ENCODE measurements around the gene ABHD16B. TPM values are rescaled to one million over a fixed set of nuclear protein-coding genes. Genes with fewer than 3 reads are reported as not detected.

The ABHD16B gene
- total RNA-seq, 1 donor from 2014 or later: not detected

GRCh38 chr20:63897978-63898561 is 36.8 kb downstream of the ABHD16B start:
- no peak for DNase-seq (ENCODE audit: low spot score in 2 of 2)
- no peaks in the 10 kb centered on the region for H3K27me3 ChIP-seq
- H3K4me3 ChIP-seq: no peak overlapping the region
- no peak for TF ChIP-seq CTCF (IDR thresholded peaks at IDR 0.05)
- intact Hi-C loops (cut with DNase I): loop anchor here (10.0 kb wide), 1 partner anchor 273 kb away; the partner anchor contains the start of gene GMEB2
- H3K4me1 ChIP-seq: peaks cover 11 to 12% of the 10 kb centered on the region in 2 donors
- no peaks in the 10 kb centered on the region for H3K9me3 ChIP-seq
- no peak overlapping the region for H3K27ac ChIP-seq
- H3K36me3 ChIP-seq: no peaks in the 10 kb centered on the region

GRCh38 chr20:63898882-63899558 is 37.7 kb downstream of the ABHD16B start:
- no peak for TF ChIP-seq CTCF (IDR thresholded peaks at IDR 0.05)
- H3K36me3 ChIP-seq: no peaks in the 10 kb centered on the region
- no peaks in the 10 kb centered on the region for H3K27me3 ChIP-seq
- intact Hi-C loops (cut with DNase I): loop anchor here (10.0 kb wide), 1 partner anchor 274 kb away; the partner anchor contains the start of gene GMEB2
- no peaks in the 10 kb centered on the region for H3K9me3 ChIP-seq
- H3K4me3 ChIP-seq: no peak overlapping the region
- peaks cover 11% of the 10 kb centered on the region in 2 donors for H3K4me1 ChIP-seq
- H3K27ac ChIP-seq: no peak overlapping the region
- DNase-seq (ENCODE audit: low spot score in 2 of 2): no peak

GRCh38 chr20:63900413-63900812 is 39.1 kb downstream of the ABHD16B start:
- Histone ChIP-seq H3K9me3 (no peaks in the 10 kb centered on the region), H3K27me3 (no peaks in the 10 kb centered on the region), H3K27ac (no peak overlapping the region), H3K4me1 (peaks cover 8 to 9% of the 10 kb centered on the region in 2 donors), H3K36me3 (no peaks in the 10 kb centered on the region), H3K4me3 (no peak overlapping the region)
- intact Hi-C loops (cut with DNase I): no loop called here
- DNase-seq (ENCODE audit: low spot score in 2 of 2): no peak
- no peak for TF ChIP-seq CTCF (IDR thresholded peaks at IDR 0.05)

- no peak overlapping the region for H3K4me3 ChIP-seq
- intact Hi-C loops (cut with DNase I): no loop called here
- no peaks in the 10 kb centered on the region for H3K36me3 ChIP-seq
- no peak overlapping the region for H3K27ac ChIP-seq
- H3K4me1 ChIP-seq: no peaks in the 10 kb centered on the region
- no peak for DNase-seq (ENCODE audit: low spot score in 2 of 2)
- no peak for TF ChIP-seq CTCF (IDR thresholded peaks at IDR 0.05)
- H3K27me3 ChIP-seq: no peaks in the 10 kb centered on the region
- H3K9me3 ChIP-seq: no peaks in the 10 kb centered on the region
These were observed 42.7 kb downstream of the ABHD16B start for GRCh38 chr20:63903796-63904561.

GRCh38 chr20:63908008-63908682 is 46.8 kb downstream of the ABHD16B start:
- Histone ChIP-seq H3K4me3 (no peak overlapping the region), H3K36me3 (no peaks in the 10 kb centered on the region), H3K27me3 (no peaks in the 10 kb centered on the region), H3K9me3 (no peaks in the 10 kb centered on the region), H3K4me1 (peaks cover 0 to 6% of the 10 kb centered on the region in 2 donors), H3K27ac (no peak overlapping the region)
- TF ChIP-seq CTCF (IDR thresholded peaks at IDR 0.05): no peak
- DNase-seq (ENCODE audit: low spot score in 2 of 2): no peak
- intact Hi-C loops (cut with DNase I): loop anchor here (5.0 kb wide), 1 partner anchor 64 kb away; no protein-coding TSS in a partner anchor
